ENCODE data around the gene IFT25.

GRCh38 chr1:53934170-53934765 lies 11.2 kb downstream of the IFT25 start:
- no peak for TF ChIP-seq CTCF (IDR thresholded peaks at IDR 0.05)
- TF ChIP-seq POLR2A (IDR thresholded peaks at IDR 0.05) = no peak
